NCI-H2227 (cell line): ENCODE data around the gene GTF2A1.
"Not testable (repeated sequence)": the region's sequence is repeated elsewhere in the genome, so short reads cannot be mapped to it uniquely, and the experiment has no call there.

Source experiments
- DNase-seq: peaks from one replicate; lab custom pipeline; 2025; ENCODE audit not compliant: unreplicated experiment; lab: John Stamatoyannopoulos, UW

GTF2A1 gene

DNA sequence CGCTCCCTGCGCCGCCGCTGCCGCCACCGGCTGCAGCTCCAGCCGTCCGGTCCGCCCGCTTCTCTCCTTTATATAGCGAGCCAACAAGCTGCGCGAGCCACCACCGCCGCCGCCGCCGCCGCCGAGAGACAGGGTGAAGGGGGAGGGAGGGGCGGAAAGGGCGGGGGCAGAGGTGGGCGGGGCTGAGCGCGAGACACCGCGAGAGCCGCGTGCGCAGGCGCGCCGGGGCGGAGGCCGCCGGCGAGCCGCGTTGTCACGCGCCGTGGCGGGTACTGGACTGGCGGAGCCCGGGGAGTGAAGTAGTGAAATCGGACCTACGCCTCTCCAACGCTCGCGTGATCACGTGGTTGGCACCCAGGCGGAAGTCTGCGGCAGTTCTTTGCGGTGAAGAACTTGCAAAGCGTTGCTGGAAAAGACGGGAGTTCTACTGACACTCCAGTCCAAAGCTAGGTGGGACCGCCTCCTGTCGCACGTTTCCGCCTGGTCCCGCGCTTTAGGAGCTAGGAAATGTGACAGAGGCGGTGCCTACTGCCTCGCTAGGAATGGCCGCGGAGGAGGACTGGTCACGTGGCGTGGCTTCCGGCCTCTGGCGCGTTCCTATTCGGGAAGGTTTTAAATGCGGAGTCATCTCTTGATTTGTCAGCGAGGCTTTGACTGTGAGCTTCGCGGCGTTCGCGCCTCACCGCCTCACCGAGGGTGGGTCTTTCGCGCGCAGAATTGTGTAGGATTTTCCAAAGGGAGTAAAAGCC is at the start of gene GTF2A1:
TSS of gene GTF2A1 (minus strand) at position 130 of the 749 bp plus-strand sequence. CDS start 441 bp downstream, outside the sequence.
- DNase-seq = peak; percentile 97

DNA sequence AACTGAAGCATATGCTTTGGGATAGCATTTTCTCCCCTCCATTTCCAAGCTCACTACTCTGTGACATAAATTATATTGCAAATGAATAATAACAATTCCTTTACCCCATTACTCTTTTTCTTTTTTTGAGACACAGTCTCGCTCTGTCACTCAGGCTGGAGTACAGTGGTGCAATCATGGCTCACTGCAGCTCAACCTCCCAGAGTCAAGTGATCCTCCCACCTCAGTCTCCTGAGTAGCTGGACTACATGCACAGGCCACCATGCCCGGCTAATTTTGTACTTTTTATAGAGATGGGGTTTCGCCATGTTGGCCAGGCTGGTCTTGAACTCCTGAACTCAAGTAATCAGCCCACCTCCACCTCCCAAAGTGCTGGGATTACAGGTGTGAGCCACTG is 49.2 kb upstream of the GTF2A1 start:
- no peak for DNase-seq

DNA sequence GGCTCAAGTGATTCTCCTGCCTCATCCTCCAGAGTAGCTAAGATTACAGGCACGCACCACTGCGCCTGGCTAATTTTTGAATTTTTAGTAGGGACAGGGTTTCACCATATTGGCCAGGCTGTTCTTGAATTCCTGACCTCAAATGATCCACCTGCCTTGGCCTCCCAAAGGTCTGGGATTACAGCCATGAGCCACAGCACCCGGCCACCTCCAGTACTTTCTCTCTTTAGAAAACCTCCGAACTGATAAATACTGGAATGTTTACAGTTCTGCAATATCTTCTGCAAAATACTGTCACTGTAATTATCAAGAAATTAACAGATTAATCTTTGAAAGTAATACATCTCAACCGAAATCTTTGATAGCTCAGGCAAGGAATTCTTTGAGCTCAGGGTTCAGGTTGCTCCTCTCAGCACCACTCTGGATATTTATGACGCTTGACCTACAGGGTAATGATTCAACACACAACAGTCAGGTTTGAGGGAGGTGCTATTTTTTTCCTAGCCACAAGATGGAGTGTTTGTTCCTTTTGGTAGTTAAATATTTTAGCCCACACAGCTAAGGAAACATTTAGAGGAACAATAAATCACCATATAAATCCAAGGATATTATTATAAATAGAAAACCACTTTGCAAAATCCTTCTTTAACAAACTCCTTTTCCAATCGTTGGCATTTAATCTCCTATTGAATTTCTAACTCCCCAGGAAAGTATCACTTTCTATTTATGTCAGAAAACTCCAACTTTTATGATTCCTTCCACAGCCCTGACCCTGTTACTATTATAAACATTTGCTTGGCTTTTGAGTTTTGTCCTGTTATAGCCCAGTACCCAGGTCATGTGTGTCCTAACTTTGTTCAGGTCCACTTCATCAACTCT is 48.6 kb upstream of the GTF2A1 start:
- DNase-seq = peak; percentile 77

DNA sequence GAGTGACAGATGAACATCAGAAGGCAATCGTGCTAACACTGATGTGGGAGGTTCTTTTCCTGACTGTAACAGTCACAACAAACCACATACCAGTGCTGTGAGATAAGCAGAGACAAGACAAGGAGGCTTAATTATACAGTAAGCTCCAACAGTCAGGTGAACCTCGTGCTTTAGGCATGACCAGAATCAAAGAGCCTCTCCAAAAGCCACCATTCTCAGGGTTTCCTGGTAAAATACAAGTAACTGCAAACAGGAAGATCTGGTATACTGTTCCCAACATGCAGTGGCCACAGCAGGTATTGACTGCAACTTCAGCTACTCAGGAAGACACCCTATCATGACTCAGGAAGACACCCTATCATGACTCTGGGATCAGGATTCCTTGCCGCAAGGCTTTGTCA is 47.3 kb upstream of the GTF2A1 start:
- peak; percentile 22 for DNase-seq

DNA sequence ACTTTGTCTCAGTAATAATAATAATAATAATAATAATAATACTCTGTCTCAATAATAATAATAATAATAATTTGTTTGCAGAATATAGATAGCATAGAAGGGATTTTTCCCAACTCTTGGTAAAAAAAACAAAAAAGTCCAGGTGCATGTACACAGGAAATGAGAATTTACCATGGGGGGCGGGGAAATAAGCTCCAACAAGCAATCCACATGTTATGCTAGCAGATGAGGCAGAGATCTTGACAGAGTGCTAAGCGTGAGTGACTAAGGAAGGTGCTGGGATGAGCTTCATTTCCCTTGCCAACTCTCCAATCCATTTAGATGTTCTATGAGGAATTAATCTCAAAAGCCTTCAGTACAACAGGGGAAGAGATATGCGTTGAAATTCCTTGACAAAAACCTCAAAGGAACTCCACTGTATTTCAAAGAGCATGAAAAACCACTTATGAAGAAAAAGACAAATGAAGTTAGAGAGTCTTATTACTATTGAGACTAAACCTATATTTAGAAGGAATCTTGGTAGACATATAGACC is 44.9 kb upstream of the GTF2A1 start:
- no peak for DNase-seq

DNA sequence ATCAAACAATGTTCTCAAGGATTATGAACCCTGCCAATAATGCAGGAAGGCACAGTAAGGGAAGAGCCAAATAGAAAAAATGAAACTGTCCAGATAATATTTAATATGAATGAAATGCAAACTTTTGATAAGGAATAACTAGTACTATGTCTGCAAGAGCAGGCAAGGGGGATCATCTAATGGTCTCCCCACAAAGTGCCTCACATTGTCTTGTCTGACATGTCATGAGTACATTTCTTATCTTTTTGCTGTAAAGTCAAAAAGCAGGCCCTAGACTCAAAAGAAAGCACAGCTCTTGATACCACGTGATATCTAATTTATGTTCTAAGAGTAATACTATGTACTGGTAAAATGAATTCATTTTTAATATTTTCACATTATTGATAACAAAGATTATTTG is 43.9 kb upstream of the GTF2A1 start:
- DNase-seq = no peak

DNA sequence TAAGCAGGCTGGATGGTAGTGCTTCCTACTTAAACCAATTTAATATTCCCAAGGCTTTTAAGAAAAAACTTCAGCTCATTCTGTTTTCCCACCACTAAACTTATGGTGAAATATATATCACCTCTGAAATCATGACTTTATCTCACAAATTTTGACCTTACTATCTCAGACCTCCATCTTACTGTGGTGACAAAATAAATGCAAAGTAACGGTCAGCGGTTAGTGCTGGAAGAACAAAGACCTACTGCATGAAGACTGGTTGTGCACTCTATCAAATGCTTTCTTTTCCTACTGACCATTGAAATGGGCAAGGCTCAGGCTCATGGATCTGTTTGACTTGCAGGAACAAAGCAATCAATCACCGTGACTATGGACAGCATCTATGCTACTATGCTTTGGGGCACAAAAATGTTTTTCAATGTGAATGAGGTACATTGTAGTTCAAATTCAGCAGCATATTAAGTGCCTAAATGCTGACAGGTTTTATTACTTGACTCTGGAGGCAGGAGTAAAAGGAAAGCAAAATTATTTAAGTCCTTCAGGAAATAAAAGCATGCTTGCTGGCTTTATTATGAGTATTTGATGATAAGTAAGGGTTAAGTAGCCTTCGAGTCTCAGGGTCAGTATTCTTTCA is 43.1 kb upstream of the GTF2A1 start:
- DNase-seq = peak; percentile 56

DNA sequence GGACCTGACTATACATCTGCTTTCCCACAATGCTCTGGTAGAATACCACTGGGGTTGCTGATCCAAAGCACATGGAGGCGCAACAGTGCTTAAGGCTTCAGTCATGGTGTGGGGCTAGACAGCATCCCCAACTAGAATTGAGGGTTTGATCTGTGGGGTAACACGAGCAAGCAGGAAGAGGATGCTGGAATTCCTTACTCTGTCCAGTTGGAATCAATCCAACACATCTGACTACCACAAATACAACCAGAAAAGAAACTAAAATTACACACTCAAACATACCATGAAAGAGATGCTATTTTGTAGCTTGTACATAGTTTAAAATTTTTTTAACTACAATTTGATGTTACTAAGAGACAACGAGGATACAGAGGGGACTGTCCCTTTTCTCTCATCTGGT is 40.4 kb upstream of the GTF2A1 start:
- no peak for DNase-seq

DNA sequence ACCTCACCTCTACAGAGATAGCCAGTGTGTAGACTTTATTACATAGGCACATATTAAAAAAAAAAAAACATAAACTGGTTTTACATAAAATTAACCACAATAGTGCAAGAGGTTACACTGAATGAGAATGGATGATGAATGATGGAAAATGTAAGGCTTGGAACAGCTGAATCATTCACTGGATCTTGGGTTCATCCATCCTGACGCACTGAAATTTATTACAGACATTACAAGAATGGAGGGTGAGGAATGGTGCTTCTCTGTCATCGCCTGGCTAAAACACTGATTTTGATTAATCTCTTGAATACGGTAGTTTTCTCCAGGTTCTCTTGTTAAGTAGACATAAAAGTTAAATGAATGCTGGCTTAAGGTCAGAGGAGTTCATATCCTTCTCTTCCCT is 40.0 kb upstream of the GTF2A1 start:
- no peak for DNase-seq

DNA sequence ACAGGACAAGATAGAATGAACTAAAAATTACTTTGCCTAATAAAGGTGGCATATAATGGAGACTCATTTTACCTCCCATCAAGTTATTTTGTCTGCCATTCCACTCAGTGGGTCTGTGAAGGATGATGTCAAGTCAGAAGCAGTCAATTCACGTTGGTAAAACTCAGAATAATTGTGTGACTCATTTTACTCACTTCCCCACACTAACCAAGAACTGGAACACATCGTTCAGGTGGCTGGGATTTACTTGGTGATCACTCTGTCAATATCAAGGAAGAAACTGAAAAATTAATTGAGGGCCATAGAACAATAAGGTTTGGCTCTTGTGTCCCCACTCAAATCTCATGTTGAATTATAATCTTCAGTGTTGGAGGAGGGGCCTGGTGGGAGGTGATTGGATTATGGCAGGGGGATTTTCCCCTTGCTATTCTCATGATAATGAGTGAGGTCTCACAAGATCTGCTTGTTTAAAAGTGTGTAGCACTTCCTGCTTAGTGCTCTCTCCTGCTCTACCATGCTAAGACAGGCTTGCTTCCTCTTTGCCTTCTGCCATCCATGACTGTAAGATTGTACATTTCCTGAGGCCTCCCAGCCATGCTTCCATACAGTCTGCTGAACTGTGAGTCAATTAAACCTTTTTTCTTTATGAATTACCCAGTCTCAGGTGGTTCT is 35.7 kb upstream of the GTF2A1 start:
- DNase-seq = no peak

DNA sequence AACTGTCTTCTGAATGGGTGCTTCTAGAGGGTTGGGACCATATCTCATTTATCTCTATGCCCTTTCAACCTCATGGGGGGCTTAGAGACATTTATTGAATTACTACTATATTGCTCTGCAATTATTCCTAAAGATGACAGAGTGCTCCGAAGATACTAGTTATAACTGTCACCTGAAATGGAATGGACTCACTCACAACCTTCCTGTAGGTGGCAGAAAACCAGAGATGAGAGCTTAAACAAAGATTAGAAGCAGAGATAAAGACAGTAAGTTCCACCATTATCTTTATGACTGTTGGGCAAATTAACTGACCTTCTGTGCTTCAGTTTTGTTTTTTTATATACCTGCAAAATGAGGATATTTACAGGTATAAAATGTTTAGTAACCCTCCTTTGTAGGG is 31.5 kb upstream of the GTF2A1 start:
- peak; percentile 23 for DNase-seq

DNA sequence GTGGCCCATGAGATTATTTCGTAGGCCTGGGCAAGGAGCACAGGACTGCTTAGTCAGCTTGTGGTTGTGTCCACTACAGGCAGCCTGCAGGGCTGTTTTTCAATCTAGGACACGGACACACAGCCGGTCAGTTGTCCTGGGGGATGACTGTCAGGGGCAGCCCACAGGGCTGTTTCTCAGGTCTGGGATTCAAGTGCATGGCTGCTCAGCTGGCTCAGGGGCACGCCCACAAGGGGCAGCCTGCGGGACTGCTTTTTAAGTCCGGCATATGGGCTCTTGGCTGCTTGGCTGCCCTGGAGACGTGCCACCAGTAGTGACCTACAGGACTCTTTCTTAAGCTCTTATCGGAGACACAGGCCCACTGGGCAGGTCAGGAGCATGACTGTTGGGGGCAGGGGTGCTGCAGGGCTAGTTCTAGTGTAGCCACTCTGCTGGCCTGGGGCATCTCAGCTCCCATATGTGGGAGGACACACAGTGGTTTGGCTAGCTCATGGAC is 26.6 kb upstream of the GTF2A1 start:
- DNase-seq = no peak

DNA sequence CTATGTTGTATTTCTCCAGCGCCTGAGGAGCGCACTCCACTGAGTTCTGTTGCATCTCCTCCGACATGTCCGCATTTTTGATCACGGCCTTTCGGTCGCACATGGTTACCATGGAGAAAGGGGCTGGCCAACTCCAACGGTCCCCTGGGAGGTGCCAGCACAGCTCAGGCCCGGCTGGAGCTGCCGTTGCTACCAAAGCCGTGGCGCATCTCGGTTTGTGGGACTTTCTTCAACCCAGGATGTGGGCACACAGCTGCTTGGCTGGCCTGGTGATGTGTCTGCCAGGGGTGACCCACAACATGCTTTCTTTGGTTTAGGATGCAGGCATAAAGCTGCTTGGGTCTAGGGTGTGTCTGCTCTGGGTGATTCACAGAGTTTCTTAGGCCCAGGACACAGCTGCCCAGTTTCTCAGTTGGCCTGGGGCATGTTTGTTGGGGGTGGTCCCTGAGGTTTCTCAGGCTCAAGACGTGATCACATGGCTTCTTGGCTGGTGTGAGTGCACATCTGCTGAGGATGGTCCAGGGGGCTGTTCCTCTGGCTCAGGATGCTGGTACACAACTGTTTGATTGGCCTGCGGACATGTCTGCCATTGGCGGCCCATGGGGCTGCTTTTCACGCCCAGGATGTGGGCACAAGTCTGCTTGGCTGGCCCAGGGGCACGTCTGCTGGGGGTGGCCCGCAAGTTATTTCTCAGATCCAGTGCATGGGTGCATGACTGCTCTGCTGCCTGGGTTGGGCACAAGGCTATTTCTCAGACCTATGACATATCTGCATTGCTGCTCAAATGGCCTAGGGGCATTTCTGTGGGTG is 25.9 kb upstream of the GTF2A1 start:
- DNase-seq = no peak

DNA sequence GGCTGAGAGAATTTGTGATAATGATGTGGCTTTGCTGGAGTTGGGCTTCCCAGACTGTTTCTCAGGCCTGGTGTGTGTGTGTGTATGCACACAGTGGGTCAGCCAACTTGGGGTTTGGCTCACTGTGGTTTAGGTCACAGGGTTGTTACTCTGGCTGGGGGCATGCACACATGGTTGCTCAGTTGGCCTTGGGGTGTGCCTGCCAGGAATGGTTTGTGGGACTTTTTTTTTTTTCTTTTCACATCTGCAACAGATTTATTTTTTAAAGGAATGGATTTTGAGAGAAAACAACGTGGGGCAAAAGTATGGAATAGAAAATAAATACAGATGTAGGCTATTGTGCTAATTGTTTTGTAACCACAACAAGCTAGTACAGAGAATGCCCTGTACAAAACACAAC is 25.0 kb upstream of the GTF2A1 start:
- no peak for DNase-seq

DNA sequence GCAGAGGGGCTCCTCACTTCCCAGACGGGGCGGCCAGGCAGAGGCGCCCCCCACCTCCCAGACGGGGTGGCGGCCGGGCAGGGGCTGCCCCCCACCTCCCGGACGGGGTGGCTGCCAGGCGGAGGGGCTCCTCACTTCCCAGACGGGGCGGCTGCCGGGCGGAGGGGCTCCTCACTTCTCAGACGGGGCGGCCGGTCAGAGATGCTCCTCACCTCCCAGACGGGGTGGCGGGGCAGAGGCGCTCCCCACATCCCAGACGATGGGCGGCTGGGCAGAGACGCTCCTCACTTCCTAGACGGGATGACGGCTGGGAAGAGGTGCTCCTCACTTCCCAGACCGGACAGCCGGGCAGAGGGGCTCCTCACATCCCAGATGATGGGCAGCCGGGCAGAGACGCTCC is 23.7 kb upstream of the GTF2A1 start:
- not testable (repeated sequence) for DNase-seq

DNA sequence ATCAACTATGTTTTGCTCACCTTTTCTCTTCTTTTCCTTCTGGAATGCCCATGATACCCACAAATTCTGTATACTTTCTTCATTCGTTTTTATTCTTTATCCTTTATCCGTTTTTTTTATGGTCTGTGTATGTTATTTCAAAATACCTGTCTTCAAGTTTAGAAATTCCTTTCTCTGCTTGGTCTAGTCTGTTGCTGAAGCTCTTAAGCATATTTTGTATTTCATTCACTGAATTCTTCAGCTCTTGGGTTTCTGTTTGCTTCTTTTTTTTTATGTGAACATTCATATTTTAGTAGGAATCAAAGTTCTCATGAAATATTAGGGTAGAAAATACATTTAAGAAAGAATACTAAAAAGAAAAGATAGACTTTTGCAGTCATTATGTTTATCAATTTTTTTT is 22.7 kb upstream of the GTF2A1 start:
- no peak for DNase-seq

DNA sequence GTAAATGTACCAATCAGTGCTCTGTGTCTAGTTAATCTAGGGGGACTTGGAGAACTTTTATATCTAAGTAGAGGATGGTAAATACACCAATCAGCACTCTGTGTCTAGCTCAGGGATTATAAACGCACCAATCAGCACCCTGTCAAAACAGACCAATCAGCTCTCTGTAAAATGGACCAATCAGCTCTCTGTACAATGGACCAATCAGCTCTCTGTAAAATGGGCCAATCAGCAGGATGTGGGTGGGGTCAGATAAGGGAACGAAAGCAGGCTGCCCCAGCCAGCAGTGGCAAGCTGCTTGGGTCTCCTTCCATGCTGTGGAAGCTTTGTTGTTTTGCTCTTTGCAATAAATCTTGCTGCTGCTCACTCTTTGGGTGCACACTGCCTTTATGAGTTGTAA is 16.1 kb upstream of the GTF2A1 start:
- DNase-seq = not testable (repeated sequence)

DNA sequence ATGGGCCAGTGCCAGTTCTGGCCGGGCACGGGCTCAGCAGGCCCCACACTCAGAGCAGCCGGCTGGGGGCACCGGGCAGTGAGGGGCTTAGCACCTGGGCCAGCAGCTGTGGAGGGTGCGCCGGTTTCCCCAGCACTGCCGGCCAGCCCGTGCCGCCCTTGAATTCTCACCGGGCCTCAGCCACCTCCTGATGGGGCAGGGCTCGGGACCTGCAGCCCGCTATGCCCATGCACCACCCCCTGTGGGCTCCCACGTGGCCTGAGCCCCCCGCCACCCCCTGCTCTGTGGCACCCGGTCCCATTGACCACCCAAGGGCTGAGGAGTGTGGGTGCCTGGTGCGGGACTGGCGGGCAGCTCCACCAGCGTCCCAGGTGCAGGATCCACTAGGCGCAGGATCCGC is 15.4 kb upstream of the GTF2A1 start:
- DNase-seq = no peak

DNA sequence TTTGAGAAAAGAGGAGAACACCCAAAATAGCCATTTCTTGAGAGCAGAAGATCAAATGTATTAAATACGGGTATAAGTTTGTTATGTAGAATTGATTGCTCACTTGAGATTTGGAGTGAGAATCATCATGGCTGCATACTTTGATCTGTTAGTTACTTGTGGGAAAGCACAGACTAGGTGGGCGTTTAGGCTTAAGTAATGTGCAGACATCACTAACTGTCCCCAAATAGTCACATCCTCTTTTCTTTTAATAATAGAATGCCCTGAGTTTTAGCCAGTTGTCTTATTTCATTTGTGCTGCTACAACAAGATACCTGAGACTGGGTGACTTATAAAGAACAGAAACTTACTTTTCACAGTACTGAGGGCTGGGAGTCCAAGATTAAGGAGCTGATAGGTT is 14.3 kb upstream of the GTF2A1 start:
- no peak for DNase-seq

DNA sequence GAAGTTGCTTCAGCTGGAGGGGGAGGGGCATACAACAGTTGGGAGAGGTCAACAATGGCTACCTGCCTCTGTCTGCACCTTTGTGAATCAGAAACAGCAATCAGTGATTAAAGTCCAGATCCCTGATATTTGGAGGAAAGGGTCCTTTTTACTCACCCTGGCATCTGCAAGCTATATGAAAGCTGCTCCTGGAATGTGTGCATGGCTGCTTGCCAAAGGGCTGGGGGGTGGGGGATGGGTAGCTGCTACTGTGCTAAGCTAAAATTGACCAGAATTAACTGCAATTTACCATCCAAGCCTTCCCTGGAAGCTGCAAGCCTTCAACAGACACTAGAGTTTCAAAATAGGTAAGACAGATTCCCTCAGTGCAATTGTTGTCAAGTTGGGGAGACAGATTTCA is 13.5 kb upstream of the GTF2A1 start:
- DNase-seq = peak; percentile 80
